T-helper 1 cell treated with Interleukin-12 subunit alpha and Interleukin-12 subunit beta and Interleukin-4 antibody, amounts not matched to agents 30 ng/mL and 1 ng/mL, for 36 hours (primary cell): ENCODE results near the gene PTGDS. TPM values are rescaled to one million over a fixed set of nuclear protein-coding genes. Genes with fewer than 3 reads are reported as not detected.

Experiments used
- intact Hi-C: fragments of 100-400 bp; cut with micrococcal nuclease; formaldehyde crosslinking; loops from one replicate; pipeline ENCODE4 v1.15.1; 2024
- total RNA-seq: library from RNA; stranded (reverse); gene quantifications from 2 replicates; pipeline ENCODE4 v1.2.3, GENCODE V29; 2022

Gene PTGDS
- total RNA-seq, 1 donor from 2014 or later = 5.2 TPM

GRCh38 chr9:136957461-136957860 is 19.8 kb upstream of the PTGDS start:
- intact Hi-C loops = no loop called here

GRCh38 chr9:136957901-136958300 is 19.4 kb upstream of the PTGDS start:
- intact Hi-C loops = no loop called here

GRCh38 chr9:136958473-136958872 is 18.8 kb upstream of the PTGDS start:
- intact Hi-C loops = no loop called here

- intact Hi-C loops = no loop called here
Observed at GRCh38 chr9:136958898-136959850, 18.1 kb upstream of the PTGDS start.

- intact Hi-C loops = no loop called here
Observed at GRCh38 chr9:136960212-136960937, 16.9 kb upstream of the PTGDS start.

GRCh38 chr9:136960938-136961275 is 16.4 kb upstream of the PTGDS start:
- intact Hi-C loops = no loop called here

- intact Hi-C loops = no loop called here
Observed at GRCh38 chr9:136961279-136962065, 15.8 kb upstream of the PTGDS start.

- intact Hi-C loops = no loop called here
Observed at GRCh38 chr9:136962163-136962562, 15.1 kb upstream of the PTGDS start.

- intact Hi-C loops = no loop called here
Observed at GRCh38 chr9:136962701-136963248, 14.5 kb upstream of the PTGDS start.

GRCh38 chr9:136963341-136963740 is 14.0 kb upstream of the PTGDS start:
- intact Hi-C loops = no loop called here

- intact Hi-C loops = no loop called here
Observed at GRCh38 chr9:136963751-136964150, 13.6 kb upstream of the PTGDS start.

GRCh38 chr9:136964171-136964689 is 13.1 kb upstream of the PTGDS start:
- intact Hi-C loops = no loop called here

GRCh38 chr9:136964833-136965422 is 12.4 kb upstream of the PTGDS start:
- intact Hi-C loops = no loop called here

- intact Hi-C loops = no loop called here
Observed at GRCh38 chr9:136965771-136966484, 11.4 kb upstream of the PTGDS start.

- intact Hi-C loops = no loop called here
Observed at GRCh38 chr9:136968333-136969127, 8.8 kb upstream of the PTGDS start.

- intact Hi-C loops = no loop called here
Observed at GRCh38 chr9:136969150-136969549, 8.2 kb upstream of the PTGDS start.

- intact Hi-C loops = no loop called here
Observed at GRCh38 chr9:136969774-136970173, 7.5 kb upstream of the PTGDS start.

- intact Hi-C loops = no loop called here
Observed at GRCh38 chr9:136970361-136970760, 6.9 kb upstream of the PTGDS start.

GRCh38 chr9:136971746-136972145 is 5.6 kb upstream of the PTGDS start:
- intact Hi-C loops = no loop called here
